ENCODE results near the gene SP7. TPM values are rescaled to one million over a fixed set of nuclear protein-coding genes. Genes with fewer than 3 reads are reported as not detected.

Gene SP7
- total RNA-seq, 1 experiment from 2014 or later: not detected

DNA sequence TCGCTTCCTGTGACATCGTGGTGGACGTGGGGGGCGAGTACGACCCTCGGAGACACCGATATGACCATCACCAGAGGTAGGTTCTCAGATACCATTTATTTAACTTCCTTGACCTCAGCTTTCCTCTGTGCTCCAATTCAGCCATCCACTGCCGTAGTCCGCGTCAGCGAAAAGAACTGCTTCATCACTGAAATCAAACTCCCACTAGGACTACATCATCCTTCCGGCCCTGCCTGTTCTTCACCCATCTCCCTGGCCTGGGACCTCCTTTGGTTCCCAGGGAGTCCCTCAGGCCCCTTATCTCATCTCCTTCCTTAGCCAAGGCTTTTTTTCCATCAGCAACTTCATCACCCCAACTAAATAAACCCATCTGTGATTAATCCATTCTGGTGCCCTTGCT lies 36.0 kb downstream of the SP7 start:
- Histone ChIP-seq H3K36me3 (ENCODE audit: low read depth) (peaks cover 13% of the 10 kb centered on the region), H3K27ac (peak overlapping the region; percentile 87), H3F3A (ENCODE audit: insufficient read depth, low read depth) (peaks cover 41% of the 10 kb centered on the region), H3K9me2 (ENCODE audit: insufficient read depth) (no peaks in the 10 kb centered on the region), H3K9me3 (ENCODE audit: insufficient read depth, low read depth) (no peaks in the 10 kb centered on the region), H3K27me3 (ENCODE audit: insufficient read depth, low read depth) (no peaks in the 10 kb centered on the region), H3K4me3 (peak overlapping the region; percentile 75), H4K20me1 (ENCODE audit: insufficient read depth) (no peaks in the 10 kb centered on the region), H2AFZ (peak overlapping the region; percentile 83), H3K79me2 (ENCODE audit: low read depth) (peaks cover 59% of the 10 kb centered on the region), H3K4me1 (replicated peaks; ENCODE audit: insufficient read depth) (peaks cover 46% of the 10 kb centered on the region), H3K4me2 (peak overlapping the region; percentile 92)
- ChIA-PET POLR2A (ENCODE audit: unreplicated experiment) (interaction anchor here (0.5 kb wide), 1 partner anchor 246 kb away, joined by 3 read pairs; no protein-coding TSS in a partner anchor), CTCF (interaction anchor here (1.6 kb wide), 1 partner anchor 21 kb away, joined by 4 read pairs; the partner anchor contains the start of gene AAAS)
- DNase-seq: no peak
- no peak for TF ChIP-seq EZH2 (IDR thresholded peaks at IDR 0.05; ENCODE audit: low read depth)
- TF ChIP-seq, protein P1, sequence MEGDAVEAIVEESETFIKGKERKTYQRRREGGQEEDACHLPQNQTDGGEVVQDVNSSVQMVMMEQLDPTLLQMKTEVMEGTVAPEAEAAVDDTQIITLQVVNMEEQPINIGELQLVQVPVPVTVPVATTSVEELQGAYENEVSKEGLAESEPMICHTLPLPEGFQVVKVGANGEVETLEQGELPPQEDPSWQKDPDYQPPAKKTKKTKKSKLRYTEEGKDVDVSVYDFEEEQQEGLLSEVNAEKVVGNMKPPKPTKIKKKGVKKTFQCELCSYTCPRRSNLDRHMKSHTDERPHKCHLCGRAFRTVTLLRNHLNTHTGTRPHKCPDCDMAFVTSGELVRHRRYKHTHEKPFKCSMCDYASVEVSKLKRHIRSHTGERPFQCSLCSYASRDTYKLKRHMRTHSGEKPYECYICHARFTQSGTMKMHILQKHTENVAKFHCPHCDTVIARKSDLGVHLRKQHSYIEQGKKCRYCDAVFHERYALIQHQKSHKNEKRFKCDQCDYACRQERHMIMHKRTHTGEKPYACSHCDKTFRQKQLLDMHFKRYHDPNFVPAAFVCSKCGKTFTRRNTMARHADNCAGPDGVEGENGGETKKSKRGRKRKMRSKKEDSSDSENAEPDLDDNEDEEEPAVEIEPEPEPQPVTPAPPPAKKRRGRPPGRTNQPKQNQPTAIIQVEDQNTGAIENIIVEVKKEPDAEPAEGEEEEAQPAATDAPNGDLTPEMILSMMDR (conservative IDR thresholded peaks at IDR 0.05): no peak
- BruUV-seq (replicated peaks): no TSS peak
- intact Hi-C loops (cut with micrococcal nuclease; ENCODE audit: unreplicated experiment): no loop called here

DNA sequence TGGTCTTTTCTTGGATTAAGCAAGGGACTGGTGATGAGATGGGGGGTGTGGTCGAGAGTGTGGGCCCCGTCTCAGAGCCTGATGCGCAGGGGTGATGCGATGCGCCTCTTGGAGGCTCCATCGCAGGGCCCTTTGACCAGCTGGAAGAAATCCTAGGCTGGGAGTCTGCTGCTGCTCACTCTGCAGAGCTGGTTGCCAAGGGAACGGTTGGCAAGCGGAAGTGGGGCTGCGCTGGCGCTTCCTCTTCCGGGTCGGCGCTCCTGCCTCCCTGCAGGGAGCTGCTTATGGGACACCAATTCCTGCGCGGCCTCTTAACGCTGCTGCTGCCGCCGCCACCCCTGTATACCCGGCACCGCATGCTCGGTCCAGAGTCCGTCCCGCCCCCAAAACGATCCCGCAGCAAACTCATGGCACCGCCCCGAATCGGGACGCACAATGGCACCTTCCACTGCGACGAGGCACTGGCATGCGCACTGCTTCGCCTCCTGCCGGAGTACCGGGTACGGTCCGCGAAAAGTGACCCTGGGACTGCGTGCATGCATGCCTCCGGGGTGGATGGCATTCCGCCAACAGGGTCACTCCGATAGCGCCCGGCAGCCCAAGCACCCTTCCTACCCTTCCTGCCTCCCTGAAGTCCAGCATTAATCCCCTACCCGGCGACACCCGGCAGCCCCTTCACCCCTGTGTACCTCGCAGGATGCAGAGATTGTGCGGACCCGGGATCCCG lies 36.5 kb downstream of the SP7 start, which contains the start of gene MYG1:
Gene MYG1 (plus strand): TSS at position 242 of the 727 bp plus-strand sequence. CDS start 43 bp downstream, at position 285.
- peak within 1 kb of the TSS; percentile 83 for H2AFZ ChIP-seq
- peaks cover 52% of the 10 kb centered on the region for H3K4me1 ChIP-seq (replicated peaks; ENCODE audit: insufficient read depth)
- no TSS peak for BruUV-seq (replicated peaks)
- H4K20me1 ChIP-seq (ENCODE audit: insufficient read depth): no peaks in the 10 kb centered on the region
- H3K4me3 ChIP-seq: peak within 1 kb of the TSS; percentile 75
- H3K9me3 ChIP-seq (ENCODE audit: insufficient read depth, low read depth): no peaks in the 10 kb centered on the region
- TF ChIP-seq EZH2 (IDR thresholded peaks at IDR 0.05; ENCODE audit: low read depth): no peak
- TF ChIP-seq, protein P1 (conservative IDR thresholded peaks at IDR 0.05): no peak
- H3K36me3 ChIP-seq (ENCODE audit: low read depth): peaks cover 13% of the 10 kb centered on the region; the same call in 1 of the 2 replicates
- ChIA-PET CTCF (interaction anchor here (0.6 to 1.6 kb wide), 2 partner anchors 22 to 48 kb away, joined by 3 to 4 read pairs; partner anchors contain the start of gene AAAS), POLR2A (ENCODE audit: unreplicated experiment) (interaction anchor here (0.6 kb wide), 1 partner anchor 805 kb away, joined by 3 read pairs; no protein-coding TSS in a partner anchor)
- H3K27ac ChIP-seq: peak within 1 kb of the TSS; percentile 87
- no peaks in the 10 kb centered on the region for H3K27me3 ChIP-seq (ENCODE audit: insufficient read depth, low read depth)
- peak within 1 kb of the TSS; percentile 92 for H3K4me2 ChIP-seq
- peaks cover 59% of the 10 kb centered on the region for H3K79me2 ChIP-seq (ENCODE audit: low read depth)
- no peaks in the 10 kb centered on the region for H3K9me2 ChIP-seq (ENCODE audit: insufficient read depth)
- intact Hi-C loops (cut with micrococcal nuclease; ENCODE audit: unreplicated experiment): loop anchor here (1.0 to 5.0 kb wide), 3 partner anchors 22 to 247 kb away; partner anchors contain the start of genes AAAS and TNS2
- peak; percentile 82 to 84 for DNase-seq
- peaks cover 42% of the 10 kb centered on the region for H3F3A ChIP-seq (ENCODE audit: insufficient read depth, low read depth)

DNA sequence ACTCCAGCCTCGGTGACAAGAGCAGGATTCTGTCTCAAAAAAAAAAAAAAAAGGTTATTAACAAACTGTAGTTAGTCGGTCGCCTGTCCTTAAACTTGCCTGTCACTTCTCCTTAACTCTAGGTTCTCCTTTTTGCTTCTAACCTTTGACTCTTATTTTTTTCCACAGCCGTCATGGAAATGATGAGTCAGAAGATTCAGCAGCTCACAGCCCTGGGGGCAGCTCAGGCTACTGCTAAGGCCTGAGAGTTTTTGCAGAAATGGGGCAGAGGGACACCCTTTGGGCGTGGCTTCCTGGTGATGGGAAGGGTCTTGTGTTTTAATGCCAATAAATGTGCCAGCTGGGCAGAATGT lies 37.1 kb downstream of the SP7 start:
- BruUV-seq (replicated peaks): no TSS peak
- no peaks in the 10 kb centered on the region for H3K27me3 ChIP-seq (ENCODE audit: insufficient read depth, low read depth)
- peak overlapping the region; percentile 75; the same call in 1 of the 2 replicates for H3K4me3 ChIP-seq
- H3K9me3 ChIP-seq (ENCODE audit: insufficient read depth, low read depth): no peaks in the 10 kb centered on the region
- ChIA-PET POLR2A (ENCODE audit: unreplicated experiment) (interaction anchor here (0.6 kb wide), 1 partner anchor 804 kb away, joined by 3 read pairs; no protein-coding TSS in a partner anchor), CTCF (interaction anchor here (0.6 to 1.6 kb wide), 4 partner anchors 22 to 152 kb away, joined by 3 to 4 read pairs (median 4); partner anchors contain the start of gene AAAS)
- H3F3A ChIP-seq (ENCODE audit: insufficient read depth, low read depth): peaks cover 48% of the 10 kb centered on the region
- H3K36me3 ChIP-seq (ENCODE audit: low read depth): peaks cover 13% of the 10 kb centered on the region; the same call in 1 of the 2 replicates
- H3K27ac ChIP-seq: peak overlapping the region; percentile 87
- H3K9me2 ChIP-seq (ENCODE audit: insufficient read depth): no peaks in the 10 kb centered on the region
- no peak overlapping the region for H2AFZ ChIP-seq
- H3K4me1 ChIP-seq (replicated peaks; ENCODE audit: insufficient read depth): peaks cover 52% of the 10 kb centered on the region
- DNase-seq: peak; percentile 50 to 84
- H3K79me2 ChIP-seq (ENCODE audit: low read depth): peaks cover 59% of the 10 kb centered on the region
- intact Hi-C loops (cut with micrococcal nuclease; ENCODE audit: unreplicated experiment): loop anchor here (1.0 to 5.0 kb wide), 3 partner anchors 22 to 247 kb away; partner anchors contain the start of genes AAAS and TNS2
- no peaks in the 10 kb centered on the region for H4K20me1 ChIP-seq (ENCODE audit: insufficient read depth)
- peak overlapping the region; percentile 92 for H3K4me2 ChIP-seq
- TF ChIP-seq EZH2 (IDR thresholded peaks at IDR 0.05; ENCODE audit: low read depth): no peak
- TF ChIP-seq, protein P1 (conservative IDR thresholded peaks at IDR 0.05): no peak

Measured in PC-9 (cell line).